HEK293 (cell line): ENCODE results near the gene CIB4.

Experiments used
- ZNF248 ChIP-seq: fragments of 450-650 bp; formaldehyde crosslinking; IDR thresholded peaks from 2 replicates; pipeline ENCODE4 v1.5.1; 2017; ENCODE audit warnings: missing biosample characterization, missing genetic modification characterization
- ZNF670 ChIP-seq: fragments of 450-650 bp; formaldehyde crosslinking; IDR thresholded peaks from 2 replicates; pipeline ENCODE4 v1.5.1; 2016; ENCODE audit warnings: missing biosample characterization, missing genetic modification characterization, low read depth

DNA sequence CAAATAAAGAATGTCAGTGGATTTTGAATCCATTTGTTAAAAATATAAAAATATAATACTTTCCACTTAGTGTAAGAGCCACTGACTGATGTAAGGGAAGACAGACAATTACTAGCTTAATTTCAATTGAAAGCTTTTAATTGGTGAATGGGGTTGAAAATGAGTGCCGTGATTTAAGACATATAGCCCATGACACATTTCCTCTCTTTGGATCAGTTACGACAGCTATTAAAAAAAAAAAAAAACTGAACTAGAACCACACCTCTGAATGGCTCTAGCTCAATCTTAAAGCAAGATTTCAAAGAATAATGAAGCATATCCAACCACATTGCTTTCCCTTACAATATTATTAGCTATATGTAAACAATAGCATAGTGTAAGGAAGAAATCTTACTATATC lies 44.0 kb downstream of the CIB4 start:
- no peak for TF ChIP-seq ZNF670 (tag by site-specific recombination)
- no peak for TF ChIP-seq ZNF248 (tag by site-specific recombination)
